Spinal cord (tissue), 10 donors: ENCODE measurements around the gene MAP3K20. TPM values are rescaled to one million over a fixed set of nuclear protein-coding genes. Genes with fewer than 3 reads are reported as not detected.

ENCODE experiments used
- DNase-seq, 6 donors: peaks; one replicate each; pipeline versions ENCODE4 v3.0.0 to v3.0.0-alpha.2; 2013 to 2015; ENCODE audit warnings: low spot score in 6 of 6, low read depth in 4 of 6
- H3K27ac ChIP-seq: one replicate; pipeline ENCODE4 v1.5.1; 2013; ENCODE audit warnings: low read depth, low read length, control low read depth
- H3K27me3 ChIP-seq: one replicate; pipeline ENCODE4 v1.6.1; 2013; ENCODE audit warnings: low read length; ENCODE audit not compliant: control insufficient read depth, insufficient read depth
- H3K36me3 ChIP-seq: one replicate; pipeline ENCODE4 v1.6.1; 2013; ENCODE audit warnings: low read length; ENCODE audit not compliant: control insufficient read depth, insufficient read depth
- H3K4me1 ChIP-seq: one replicate; pipeline ENCODE4 v1.6.1; 2013; ENCODE audit warnings: low read length; ENCODE audit not compliant: control insufficient read depth, insufficient read depth
- H3K4me3 ChIP-seq: one replicate; pipeline ENCODE4 v1.5.1; 2013; ENCODE audit warnings: low read depth, low read length, control low read depth
- H3K9me3 ChIP-seq: one replicate; pipeline ENCODE4 v1.6.1; 2013; ENCODE audit warnings: low read length; ENCODE audit not compliant: control insufficient read depth, insufficient read depth
- WGBS: methylation state at CpG from one replicate; pipeline ENCODE4 v1.1.5; 2013; ENCODE audit warnings: missing lambda C conversion rate; ENCODE audit not compliant: insufficient coverage; 5-methylcytosine and 5-hydroxymethylcytosine counted together
- polyA plus RNA-seq, 2 donors: library from polyadenylated mRNA; unstranded; fragments of 120-200 nt; gene quantifications; one replicate each; pipeline ENCODE4 v1.2.1, GENCODE V29; 2013; ENCODE audit not compliant: insufficient read length in 2 of 2
- total RNA-seq, 2 donors: library from RNA; depleted of rRNA in 1 of 2; stranded (reverse); fragments of 120-200 nt in 1 of 2; fragments of >200 nt in 1 of 2; gene quantifications; one replicate each; pipeline versions ENCODE4 v1.2.3 to v1.2.4, GENCODE V29; 2013 to 2014
- donor health status: healthy.

MAP3K20 gene
- total and polyA plus RNA-seq, 4 donors: 8.0 to 26.8 (median 16.6) TPM

DNA sequence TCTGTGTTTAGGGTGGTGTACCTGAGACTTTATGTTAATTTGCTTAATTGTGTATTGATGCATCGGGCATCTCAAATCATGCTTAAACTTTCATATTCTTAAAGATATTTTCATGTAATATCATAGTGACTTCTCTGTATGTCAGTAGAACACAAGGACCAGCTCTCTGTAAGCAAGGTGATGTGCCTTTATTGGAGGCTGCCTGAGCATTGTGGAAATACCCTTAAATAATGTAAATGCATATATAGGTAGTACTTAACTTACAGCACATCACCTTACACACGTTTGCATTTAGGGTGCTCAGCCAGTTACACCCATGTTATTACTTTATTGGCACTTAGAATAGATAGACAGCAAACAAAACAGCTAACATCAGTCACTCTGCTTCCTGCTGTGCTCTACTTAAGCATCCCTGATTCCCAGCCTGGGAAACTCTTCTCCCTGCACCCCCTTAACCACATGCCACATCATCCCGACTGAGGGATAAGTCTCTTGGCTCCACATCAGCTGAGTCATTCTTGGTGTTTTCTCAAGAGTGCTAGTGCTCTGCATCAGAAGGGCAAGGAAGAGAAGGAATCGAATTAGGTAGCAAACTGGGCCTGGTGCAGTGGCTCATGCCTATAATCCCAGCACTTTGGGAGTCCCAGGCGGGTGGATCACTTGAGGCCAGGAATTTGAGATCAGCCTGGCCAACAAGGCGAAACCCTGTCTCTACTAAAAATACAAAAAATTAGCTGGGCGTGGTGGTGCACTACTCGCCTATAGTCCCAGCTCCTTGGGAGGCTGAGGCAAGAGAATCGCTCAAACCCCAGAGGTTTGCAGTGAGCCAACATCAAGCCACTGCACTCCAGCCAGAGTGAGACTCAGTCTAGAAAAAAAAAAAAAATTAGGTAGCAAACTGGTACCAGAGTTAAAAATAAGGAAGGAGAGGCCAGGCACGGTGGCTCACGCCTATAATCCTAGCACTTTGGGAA, 108.7 kb downstream of the MAP3K20 start:
- Histone ChIP-seq H3K27me3 (no peaks in the 10 kb centered on the region), H3K36me3 (no peaks in the 10 kb centered on the region), H3K9me3 (no peaks in the 10 kb centered on the region), H3K4me3 (no peak overlapping the region), H3K27ac (no peak overlapping the region), H3K4me1 (no peaks in the 10 kb centered on the region)
- no peak for DNase-seq
- 65% methylated on average over 6 of the region's 11 CpGs for WGBS

GRCh38 chr2:173185437-173185836, 109.8 kb downstream of the MAP3K20 start:
- H3K36me3 ChIP-seq: no peaks in the 10 kb centered on the region
- no peak for DNase-seq
- H3K4me3 ChIP-seq: no peak overlapping the region
- no peak overlapping the region for H3K27ac ChIP-seq
- H3K27me3 ChIP-seq: no peaks in the 10 kb centered on the region
- no peaks in the 10 kb centered on the region for H3K9me3 ChIP-seq
- H3K4me1 ChIP-seq: no peaks in the 10 kb centered on the region

DNA sequence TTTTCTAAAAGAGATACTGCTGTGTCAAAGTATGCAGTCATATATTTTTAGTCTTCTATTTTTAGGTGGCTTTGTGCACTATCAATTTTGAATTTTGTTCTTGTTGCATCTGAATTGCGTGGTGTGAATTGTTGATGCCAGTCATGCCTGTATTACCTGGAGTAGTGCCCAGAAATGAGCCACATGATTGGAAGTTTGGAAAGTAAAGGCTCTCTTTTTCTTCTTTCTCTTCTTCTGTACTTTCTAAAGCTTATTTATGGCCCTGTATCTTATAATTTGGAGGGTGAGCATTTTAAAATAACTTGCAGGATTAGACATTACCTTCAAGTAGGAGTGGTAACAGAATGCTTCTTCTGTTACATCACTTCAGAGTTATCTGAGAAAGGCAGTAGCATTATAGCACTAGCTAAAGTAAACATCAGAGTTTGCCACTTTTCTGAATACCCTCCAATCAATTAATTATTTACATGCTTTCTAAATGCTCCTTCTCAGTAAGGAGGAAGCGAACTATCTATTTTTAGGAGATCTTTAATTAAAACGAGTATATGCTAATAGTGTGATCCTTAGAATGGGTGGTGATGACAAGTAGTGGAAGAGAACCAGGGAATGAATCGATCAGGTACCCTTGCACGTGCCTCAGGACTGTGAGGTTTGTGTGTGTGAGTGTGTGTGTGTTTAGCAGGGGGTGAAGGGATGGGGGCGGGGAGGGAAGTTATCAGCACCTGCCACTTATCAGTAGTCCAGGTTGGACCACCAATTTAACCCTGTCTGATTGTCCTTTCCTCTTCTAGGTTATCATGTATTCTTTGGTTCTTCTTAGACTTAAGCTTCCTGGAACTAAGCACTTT, 112.5 kb downstream of the MAP3K20 start:
- WGBS: 89% methylated on average over 3 of the region's 6 CpGs
- no peaks in the 10 kb centered on the region for H3K9me3 ChIP-seq
- H3K4me3 ChIP-seq: no peak overlapping the region
- no peak overlapping the region for H3K27ac ChIP-seq
- H3K27me3 ChIP-seq: no peaks in the 10 kb centered on the region
- H3K4me1 ChIP-seq: peaks cover 3% of the 10 kb centered on the region
- DNase-seq: peak in 2 of 6 donors; percentile 44 to 57
- H3K36me3 ChIP-seq: no peaks in the 10 kb centered on the region

GRCh38 chr2:173191601-173192000, 116.0 kb downstream of the MAP3K20 start:
- no peak overlapping the region for H3K27ac ChIP-seq

DNA sequence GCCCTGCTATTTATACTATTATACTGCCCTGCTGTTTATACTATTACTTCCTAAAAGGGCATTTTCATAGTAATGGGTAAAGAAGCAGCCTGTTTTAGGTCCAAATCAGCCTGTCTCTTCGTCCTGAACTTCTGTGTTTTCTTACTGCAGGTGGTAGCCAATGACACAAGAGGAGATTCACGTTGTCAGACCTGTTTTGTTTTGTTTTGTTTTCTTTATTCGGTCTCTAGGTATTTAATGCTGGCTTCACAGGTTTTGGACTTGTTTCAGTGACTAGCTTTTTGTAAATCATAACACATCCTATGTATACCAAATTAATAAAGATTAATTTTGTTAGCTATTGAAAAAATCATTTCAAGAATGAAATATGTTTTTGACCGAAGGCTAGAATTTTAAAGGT, 116.4 kb downstream of the MAP3K20 start:
- Histone ChIP-seq H3K4me3 (no peak overlapping the region), H3K27me3 (no peaks in the 10 kb centered on the region), H3K4me1 (peaks cover 3% of the 10 kb centered on the region), H3K27ac (no peak overlapping the region), H3K9me3 (no peaks in the 10 kb centered on the region), H3K36me3 (no peaks in the 10 kb centered on the region)
- no CpG with 5 or more reads among the region's 4 CpGs for WGBS
- DNase-seq: no peak

More at GRCh38 chr2:173191601-173192000, 116.0 kb downstream of the MAP3K20 start:
- Histone ChIP-seq H3K4me3 (no peak overlapping the region), H3K27me3 (no peaks in the 10 kb centered on the region), H3K36me3 (no peaks in the 10 kb centered on the region), H3K9me3 (no peaks in the 10 kb centered on the region), H3K4me1 (peaks cover 3% of the 10 kb centered on the region)
- no peak for DNase-seq
- WGBS: 13% methylated on average over 1 of the region's 3 CpGs

DNA sequence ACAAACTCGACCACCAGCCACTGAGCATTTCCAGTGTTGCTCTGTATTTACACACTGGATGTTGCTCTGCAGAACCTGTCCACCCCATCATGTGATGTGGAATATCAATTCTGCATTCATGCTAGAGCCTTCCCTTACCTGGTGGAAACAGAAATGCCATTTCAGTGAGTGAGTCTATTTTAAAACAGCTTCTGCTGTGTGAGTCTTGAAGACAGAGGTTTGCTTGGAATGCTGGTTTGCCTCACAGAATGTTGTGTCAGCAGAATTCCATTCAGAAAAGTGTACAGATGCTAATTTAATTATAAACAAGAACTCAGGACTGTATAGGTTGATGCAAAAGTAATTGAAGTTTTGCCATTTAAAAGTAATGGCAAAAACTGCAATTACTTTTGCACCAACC, 118.3 kb downstream of the MAP3K20 start:
- no peaks in the 10 kb centered on the region for H3K9me3 ChIP-seq
- H3K27ac ChIP-seq: no peak overlapping the region
- H3K4me1 ChIP-seq: peaks cover 3% of the 10 kb centered on the region
- DNase-seq: no peak
- H3K36me3 ChIP-seq: no peaks in the 10 kb centered on the region
- H3K4me3 ChIP-seq: no peak overlapping the region
- WGBS: no CpG with 5 or more reads among the region's 1 CpG
- H3K27me3 ChIP-seq: no peaks in the 10 kb centered on the region

GRCh38 chr2:173195100-173195499, 119.5 kb downstream of the MAP3K20 start:
- Histone ChIP-seq H3K4me1 (peaks cover 3% of the 10 kb centered on the region), H3K27ac (no peak overlapping the region), H3K36me3 (no peaks in the 10 kb centered on the region), H3K27me3 (no peaks in the 10 kb centered on the region), H3K9me3 (no peaks in the 10 kb centered on the region), H3K4me3 (no peak overlapping the region)
- DNase-seq: no peak
- no CpG with 5 or more reads among the region's 3 CpGs for WGBS

DNA sequence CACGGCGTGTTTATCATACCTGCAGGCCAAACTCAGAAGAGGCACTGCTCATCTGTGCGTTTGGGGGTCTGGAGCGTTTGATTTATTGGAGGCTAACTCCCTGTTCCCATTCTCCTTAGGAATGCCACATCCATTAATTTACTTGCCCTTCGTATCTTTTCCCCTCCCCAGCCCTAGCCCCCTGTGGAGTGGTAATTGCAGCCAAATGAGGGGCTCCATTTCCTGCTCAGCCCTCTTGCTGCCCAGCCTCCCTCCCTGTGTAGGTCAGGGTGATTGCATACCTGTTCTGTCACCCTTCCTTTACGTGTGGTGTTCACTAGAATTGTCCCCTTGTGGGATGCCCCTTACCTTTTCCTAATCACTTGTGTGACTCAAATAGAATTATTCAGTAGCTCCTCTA, 120.4 kb downstream of the MAP3K20 start:
- H3K27me3 ChIP-seq: no peaks in the 10 kb centered on the region
- H3K36me3 ChIP-seq: no peaks in the 10 kb centered on the region
- H3K27ac ChIP-seq: no peak overlapping the region
- WGBS: no CpG with 5 or more reads among the region's 6 CpGs
- H3K9me3 ChIP-seq: no peaks in the 10 kb centered on the region
- peaks cover 3% of the 10 kb centered on the region for H3K4me1 ChIP-seq
- no peak for DNase-seq
- H3K4me3 ChIP-seq: no peak overlapping the region

- H3K27ac ChIP-seq: no peak overlapping the region
- H3K27me3 ChIP-seq: no peaks in the 10 kb centered on the region
- no peaks in the 10 kb centered on the region for H3K36me3 ChIP-seq
- no peak for DNase-seq
- H3K4me3 ChIP-seq: no peak overlapping the region
- H3K9me3 ChIP-seq: no peaks in the 10 kb centered on the region
- H3K4me1 ChIP-seq: peaks cover 3% of the 10 kb centered on the region
- 86% methylated on average over 3 of the region's 4 CpGs for WGBS
Observed at GRCh38 chr2:173196638-173197037, 121.0 kb downstream of the MAP3K20 start.
